Sciatic nerve (tissue), 2 donors: ENCODE measurements around the gene TMPRSS3. TPM values are rescaled to one million over a fixed set of nuclear protein-coding genes. Genes with fewer than 3 reads are reported as not detected.
"Not testable (repeated sequence)": the region's sequence is repeated elsewhere in the genome, so short reads cannot be mapped to it uniquely, and the experiment has no call there.

Experiments used
- ATAC-seq: fragments of 200-7000 bp; cut with Tn5 transposase; one replicate; pipeline ENCODE4 v1.9.1; 2020; ENCODE audit warnings: mild to moderate bottlenecking, moderate library complexity
- DNase-seq: peaks from one replicate; pipeline ENCODE4 v3.0.0-alpha.2; 2020; ENCODE audit warnings: low spot score
- intact Hi-C: fragments of 100-400 bp; cut with DNase I; formaldehyde crosslinking; loops from one replicate; pipeline ENCODE4 v1.14.2; 2022
- total RNA-seq: library from RNA; stranded (reverse); fragmentation: NEBNext Ultra II Directional; extraction: Animal tissue kit (Norgen Biotek cat#: 25700); gene quantifications from one replicate; pipeline ENCODE4 v1.2.1, GENCODE V29; 2021
- donor health status: DM: no; HTN: no; CAD: no.
- donor health status: DM: no; HTN: no; CAD: no.

Gene TMPRSS3
- total RNA-seq, 1 donor from 2014 or later = not detected

GRCh38 chr21:42412636-42412933, 16.7 kb upstream of the TMPRSS3 start:
- intact Hi-C loops = no loop called here
- DNase-seq = no peak
- no peak for ATAC-seq

- ATAC-seq = no peak
- DNase-seq = no peak
- intact Hi-C loops = no loop called here
These were observed 16.2 kb upstream of the TMPRSS3 start for GRCh38 chr21:42411891-42412635.

GRCh38 chr21:42411197-42411869, 15.5 kb upstream of the TMPRSS3 start:
- ATAC-seq (no peak), DNase-seq (no peak)
- intact Hi-C loops = no loop called here

- DNase-seq (peak; percentile 39), ATAC-seq (no peak)
- intact Hi-C loops = no loop called here
These were observed 13.5 kb upstream of the TMPRSS3 start for GRCh38 chr21:42409366-42409765.

- ATAC-seq, intact Hi-C loops, DNase-seq: not testable (repeated sequence)
These were observed 12.9 kb upstream of the TMPRSS3 start for GRCh38 chr21:42408718-42409117.

GRCh38 chr21:42407476-42407875, 11.6 kb upstream of the TMPRSS3 start:
- no peak for ATAC-seq
- intact Hi-C loops = no loop called here
- no peak for DNase-seq

GRCh38 chr21:42406866-42407265, 11.0 kb upstream of the TMPRSS3 start:
- DNase-seq = no peak

GRCh38 chr21:42406201-42406621, 10.4 kb upstream of the TMPRSS3 start:
- DNase-seq (no peak), ATAC-seq (no peak)
- intact Hi-C loops = no loop called here

More at GRCh38 chr21:42406866-42407265, 11.0 kb upstream of the TMPRSS3 start:
- intact Hi-C loops = no loop called here
- no peak for ATAC-seq

GRCh38 chr21:42405064-42406013, 9.5 kb upstream of the TMPRSS3 start:
- intact Hi-C loops = no loop called here
- no peak for DNase-seq
- ATAC-seq = no peak

- DNase-seq = no peak
- intact Hi-C loops = no loop called here
These were observed 8.7 kb upstream of the TMPRSS3 start for GRCh38 chr21:42404539-42404938.

GRCh38 chr21:42403611-42404231, 7.9 kb upstream of the TMPRSS3 start, which contains the start of gene UBASH3A:
UBASH3A (plus strand) TSS chr21:42403902; CDS start chr21:42403946, 44 bp downstream.
- ATAC-seq (no peak), DNase-seq (no peak)
- intact Hi-C loops = no loop called here

More at GRCh38 chr21:42404539-42404938, 8.7 kb upstream of the TMPRSS3 start:
- ATAC-seq = no peak

GRCh38 chr21:42401820-42402251, 6.0 kb upstream of the TMPRSS3 start:
- intact Hi-C loops = no loop called here
- DNase-seq (no peak), ATAC-seq (no peak)

GRCh38 chr21:42401154-42401553, 5.3 kb upstream of the TMPRSS3 start:
- intact Hi-C loops = no loop called here

GRCh38 chr21:42400525-42400924, 4.7 kb upstream of the TMPRSS3 start:
- ATAC-seq (no peak), DNase-seq (no peak)
- intact Hi-C loops = no loop called here

More at GRCh38 chr21:42401154-42401553, 5.3 kb upstream of the TMPRSS3 start:
- no peak for DNase-seq
- no peak for ATAC-seq

GRCh38 chr21:42398436-42399028, 2.7 kb upstream of the TMPRSS3 start:
- ATAC-seq (no peak), DNase-seq (no peak)
- intact Hi-C loops = no loop called here

- DNase-seq = no peak
- no peak for ATAC-seq
- intact Hi-C loops = no loop called here
These were observed 2.0 kb upstream of the TMPRSS3 start for GRCh38 chr21:42397746-42398394.

GRCh38 chr21:42396799-42397745, 1.2 kb upstream of the TMPRSS3 start:
- intact Hi-C loops = no loop called here
- ATAC-seq (no peak), DNase-seq (no peak)
